ENCODE data around the gene FXYD5.

DNA sequence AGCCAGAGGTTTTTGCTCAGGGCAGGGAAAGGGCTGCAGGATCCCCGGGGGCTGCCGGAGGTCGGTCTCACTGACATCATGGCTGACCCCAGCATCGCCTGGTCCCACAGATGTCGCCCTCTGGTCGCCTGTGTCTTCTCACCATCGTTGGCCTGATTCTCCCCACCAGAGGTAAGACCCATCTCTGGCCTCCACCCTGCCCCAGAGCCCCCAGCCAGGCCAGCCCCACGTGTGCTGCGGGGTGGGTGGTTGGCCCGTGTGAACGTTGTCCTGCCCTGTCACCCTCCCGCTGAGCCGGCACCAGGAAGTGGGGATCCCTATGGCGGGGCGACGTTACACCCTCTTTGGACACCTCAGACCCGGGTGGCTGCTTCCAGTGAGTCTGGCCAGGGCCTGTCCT, 906 bp downstream of the FXYD5 start:
- TF ChIP-seq JUN (IDR thresholded peaks at IDR 0.05) (no peak), CTCF (IDR thresholded peaks at IDR 0.05) (no peak), MAX (IDR thresholded peaks at IDR 0.05) (no peak), PHF8 (IDR thresholded peaks at IDR 0.05; ENCODE audit: borderline replicate concordance, low read depth) (no peak)
